Activated CD4-positive, alpha-beta T cell treated with anti-CD3 and anti-CD28 coated beads, Interleukin-2, amount 50 U/mL, for 16 hours (primary cell): ENCODE measurements around the gene KCNH3.
"Not testable (repeated sequence)": the region's sequence is repeated elsewhere in the genome, so short reads cannot be mapped to it uniquely, and the experiment has no call there.

Experiments
- DNase-seq: peaks from one replicate; pipeline ENCODE4 v3.0.0-alpha.2; 2020

KCNH3 gene

GRCh38 chr12:49538510-49539403, at the start of gene KCNH3:
TSS of gene KCNH3 (plus strand) at chr12:49539030. CDS start at chr12:49539417, 387 bp downstream.
- peak; percentile 79 for DNase-seq

GRCh38 chr12:49489154-49489553, 49.7 kb upstream of the KCNH3 start:
- no peak for DNase-seq

GRCh38 chr12:49489720-49490119, 49.1 kb upstream of the KCNH3 start:
- no peak for DNase-seq

- DNase-seq: no peak
Observed at GRCh38 chr12:49491823-49492222, 47.0 kb upstream of the KCNH3 start.

- DNase-seq: no peak
Observed at GRCh38 chr12:49493900-49494299, 44.9 kb upstream of the KCNH3 start.

GRCh38 chr12:49496417-49497360, 42.1 kb upstream of the KCNH3 start:
- DNase-seq: no peak

GRCh38 chr12:49501895-49502294, 36.9 kb upstream of the KCNH3 start:
- DNase-seq: no peak

GRCh38 chr12:49502590-49502989, 36.2 kb upstream of the KCNH3 start:
- no peak for DNase-seq

- no peak for DNase-seq
Observed at GRCh38 chr12:49503674-49504180, 35.1 kb upstream of the KCNH3 start.

- DNase-seq: no peak
Observed at GRCh38 chr12:49505672-49506071, 33.2 kb upstream of the KCNH3 start.

- no peak for DNase-seq
Observed at GRCh38 chr12:49507139-49507538, 31.7 kb upstream of the KCNH3 start.

- not testable (repeated sequence) for DNase-seq
Observed at GRCh38 chr12:49509681-49510080, 29.1 kb upstream of the KCNH3 start.

- no peak for DNase-seq
Observed at GRCh38 chr12:49511410-49511809, 27.4 kb upstream of the KCNH3 start.

- DNase-seq: no peak
Observed at GRCh38 chr12:49512546-49512945, 26.3 kb upstream of the KCNH3 start.

GRCh38 chr12:49515266-49515665, 23.6 kb upstream of the KCNH3 start:
- no peak for DNase-seq

- DNase-seq: no peak
Observed at GRCh38 chr12:49518914-49519573, 19.8 kb upstream of the KCNH3 start.

- DNase-seq: no peak
Observed at GRCh38 chr12:49519574-49519936, 19.3 kb upstream of the KCNH3 start.

- no peak for DNase-seq
Observed at GRCh38 chr12:49521389-49521788, 17.4 kb upstream of the KCNH3 start.

GRCh38 chr12:49524660-49525324, 14.0 kb upstream of the KCNH3 start:
- no peak for DNase-seq

- DNase-seq: no peak
Observed at GRCh38 chr12:49525942-49526341, 12.9 kb upstream of the KCNH3 start.

- no peak for DNase-seq
Observed at GRCh38 chr12:49527361-49528130, 11.3 kb upstream of the KCNH3 start.

GRCh38 chr12:49529414-49529813, 9.4 kb upstream of the KCNH3 start:
- no peak for DNase-seq
